Measurements from ENCODE around the gene WFDC2.
"Not testable (repeated sequence)": the region's sequence is repeated elsewhere in the genome, so short reads cannot be mapped to it uniquely, and the experiment has no call there.

Gene WFDC2

GRCh38 chr20:45452238-45452637, 17.3 kb upstream of the WFDC2 start:
- no peak for DNase-seq (ENCODE audit: low spot score)

DNA sequence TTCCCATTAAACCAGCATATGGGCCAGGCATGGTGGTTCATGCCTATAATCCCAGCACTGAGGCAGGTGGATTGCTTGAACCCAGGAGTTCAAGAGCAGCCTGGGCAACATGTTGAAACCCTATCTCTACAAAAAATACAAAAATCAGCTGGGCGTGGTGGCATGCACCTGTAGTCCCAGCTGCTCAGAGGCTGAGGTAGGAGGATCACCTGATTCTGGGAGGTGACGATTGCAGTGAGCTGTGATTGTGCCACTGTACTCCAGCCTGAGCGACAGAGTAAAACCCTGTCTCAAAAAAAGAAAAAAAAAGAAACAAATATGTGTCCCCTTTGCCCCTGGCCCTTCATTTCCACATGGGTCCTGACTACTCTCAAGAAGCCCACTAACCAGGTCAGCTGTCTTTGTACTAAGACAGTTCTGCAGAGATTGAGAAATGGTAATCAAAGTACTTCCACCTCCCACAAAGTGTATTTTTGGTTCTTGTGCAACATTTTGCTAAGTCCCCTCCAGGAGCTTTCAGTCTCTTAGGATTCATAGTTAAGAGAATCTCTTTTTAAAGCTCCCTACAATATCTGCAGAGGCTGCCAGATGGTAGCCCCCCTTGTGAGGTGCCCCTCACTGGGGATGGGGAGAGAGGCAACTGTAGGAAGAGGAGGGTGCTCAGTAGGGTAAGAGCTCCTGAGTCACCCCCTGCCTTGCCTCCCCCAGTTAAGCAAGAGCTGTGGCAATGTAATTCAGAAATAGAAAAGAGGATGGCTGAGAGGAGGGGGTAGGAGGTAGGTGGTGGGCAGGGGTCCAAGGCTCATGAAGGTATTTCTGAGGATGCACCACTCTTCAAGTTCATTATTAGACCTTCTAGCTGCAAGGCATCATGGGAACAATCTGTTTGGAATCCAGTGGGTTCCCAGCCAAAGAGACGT, 16.5 kb upstream of the WFDC2 start:
- DNase-seq (ENCODE audit: low spot score), result no peak

DNA sequence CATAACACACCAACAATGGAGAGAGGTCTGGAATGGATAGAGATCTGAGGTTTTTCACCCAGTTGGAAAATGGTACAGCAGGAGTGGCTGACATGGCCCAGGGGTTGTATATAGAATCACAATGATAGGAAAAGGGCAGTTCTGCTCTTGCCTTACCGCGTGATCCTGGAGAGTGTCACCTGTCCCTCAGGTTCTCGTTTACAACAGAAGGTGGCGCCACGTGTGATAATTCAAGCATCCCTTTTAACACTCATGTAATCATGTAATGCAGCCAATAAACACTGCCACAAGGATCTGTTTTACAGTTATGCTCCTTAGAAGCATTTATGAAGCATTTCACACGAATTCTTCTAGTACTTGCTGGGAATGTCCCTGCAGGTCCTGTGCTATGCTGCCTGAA, 12.9 kb upstream of the WFDC2 start:
- no peak for DNase-seq (ENCODE audit: low spot score)

DNA sequence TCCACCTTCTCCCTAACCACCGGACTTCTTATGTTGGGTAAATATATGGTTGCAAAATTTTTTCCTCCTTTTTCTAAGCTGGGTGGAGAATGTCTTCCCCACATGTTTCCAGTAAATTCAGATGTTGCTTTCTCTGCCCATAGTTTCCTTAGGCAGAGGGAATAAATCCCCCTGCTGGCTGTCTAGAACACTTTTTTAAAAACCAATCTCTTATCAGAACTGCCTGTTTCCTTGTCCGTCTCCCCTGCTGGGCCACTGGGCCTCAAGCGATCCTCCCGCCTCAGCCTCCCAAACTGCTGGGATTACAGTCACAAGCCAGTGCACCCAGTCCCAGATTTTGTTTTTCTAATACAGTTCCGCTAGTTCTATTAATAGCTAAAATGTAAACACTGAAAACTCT, 9.9 kb upstream of the WFDC2 start:
- no peak for DNase-seq (ENCODE audit: low spot score)

- DNase-seq (ENCODE audit: low spot score), result no peak
Measured at GRCh38 chr20:45461225-45461624, 8.3 kb upstream of the WFDC2 start.

DNA sequence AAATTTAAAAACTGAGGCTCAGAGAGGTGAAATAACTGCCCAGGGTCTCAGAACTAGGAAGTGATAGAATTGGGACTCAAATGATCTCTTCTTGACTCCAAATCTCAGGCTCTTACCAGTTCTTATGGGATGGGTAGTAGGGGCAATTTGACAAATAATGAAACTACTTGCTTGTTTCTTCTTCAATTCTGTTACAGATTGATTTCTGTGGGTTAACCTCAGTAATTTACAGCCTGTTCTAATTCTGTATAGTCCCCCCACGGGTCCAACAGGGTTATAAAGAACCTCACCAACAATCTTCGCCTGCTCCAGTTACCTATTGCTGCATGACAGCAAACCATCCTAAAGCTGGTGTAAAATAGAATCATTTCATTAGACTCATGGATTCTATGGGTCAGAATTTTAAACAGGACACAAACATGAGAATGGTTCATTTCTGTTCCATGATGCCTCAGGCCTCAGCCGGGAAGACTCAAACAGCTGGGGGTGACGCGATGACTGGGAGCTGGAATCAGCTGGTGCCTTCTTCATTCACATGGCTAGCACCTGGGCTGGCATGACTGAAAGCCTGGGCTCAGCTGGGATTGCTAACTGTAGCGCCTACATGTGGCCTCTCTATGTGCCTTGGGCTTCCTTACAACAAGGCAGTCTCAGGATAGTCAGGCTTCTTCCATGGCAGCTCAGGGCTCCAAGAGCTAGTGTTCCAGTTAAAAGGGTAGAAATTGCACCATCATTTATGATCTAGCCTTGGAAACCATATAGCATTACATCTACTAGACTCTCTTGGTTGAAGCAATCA, 6.6 kb upstream of the WFDC2 start:
- DNase-seq (ENCODE audit: low spot score), result no peak

GRCh38 chr20:45463709-45464108, 5.8 kb upstream of the WFDC2 start:
- no peak for DNase-seq (ENCODE audit: low spot score)

DNA sequence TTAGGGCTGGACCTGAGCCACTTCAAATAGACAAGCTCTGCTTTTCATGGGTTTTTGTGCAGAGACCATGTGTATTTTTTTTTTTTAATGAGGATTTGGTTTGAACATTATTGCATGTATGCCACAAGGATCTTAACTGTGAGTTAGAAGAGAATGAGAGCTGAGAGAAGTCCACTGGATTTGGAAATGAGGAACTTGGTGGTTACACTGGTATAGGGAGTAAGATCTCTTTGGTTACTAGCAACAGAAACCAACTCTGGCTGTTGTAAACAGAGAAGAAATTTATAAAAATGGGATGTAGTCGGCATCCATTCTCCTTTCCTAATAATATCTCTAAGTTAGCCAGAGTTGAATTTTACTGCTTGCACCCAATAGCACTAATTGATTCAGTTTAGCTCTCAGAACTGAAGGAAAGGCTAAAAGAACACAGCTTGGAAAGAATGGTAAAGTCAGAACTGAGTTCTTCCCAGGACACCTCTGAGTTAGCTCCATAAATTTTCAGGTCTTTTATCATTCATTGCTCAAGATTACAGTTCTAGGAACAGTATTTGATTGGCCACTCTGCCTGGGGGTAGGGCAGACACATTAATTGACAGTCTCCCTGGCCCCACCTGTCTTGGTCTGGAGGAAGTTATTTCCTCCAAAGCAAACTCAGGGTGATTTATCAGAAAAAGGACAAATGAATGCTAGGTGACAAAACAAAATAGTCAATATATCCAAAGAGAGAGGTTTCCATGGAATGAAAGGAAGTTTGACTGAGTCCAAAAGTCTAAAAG, 3.9 kb upstream of the WFDC2 start:
- no peak for DNase-seq (ENCODE audit: low spot score)

GRCh38 chr20:45467172-45467571, 2.4 kb upstream of the WFDC2 start:
- no peak for DNase-seq (ENCODE audit: low spot score)

DNA sequence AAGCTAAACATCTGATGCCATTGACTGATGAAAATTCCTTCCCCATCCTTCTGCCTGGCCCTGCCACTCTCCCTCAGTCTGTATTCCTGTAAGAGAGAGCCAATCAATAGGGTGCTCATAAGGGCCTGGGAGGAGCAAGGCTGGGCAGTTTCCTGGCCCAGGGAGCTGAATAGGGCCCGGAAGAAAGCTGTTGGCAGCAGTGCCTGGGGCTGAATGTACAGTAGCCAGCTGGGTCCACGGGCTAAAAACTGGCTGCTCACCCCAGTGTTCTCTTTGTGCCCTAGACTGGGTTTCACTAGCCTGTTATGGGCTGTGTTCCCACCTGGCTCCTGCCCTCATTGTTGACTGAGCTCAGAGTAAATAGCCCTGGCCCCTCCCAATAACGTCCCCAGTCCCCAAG, 1.7 kb upstream of the WFDC2 start:
- no peak for DNase-seq (ENCODE audit: low spot score)

- DNase-seq (ENCODE audit: low spot score), result no peak
Measured at GRCh38 chr20:45470262-45470931, 844 bp downstream of the WFDC2 start.

DNA sequence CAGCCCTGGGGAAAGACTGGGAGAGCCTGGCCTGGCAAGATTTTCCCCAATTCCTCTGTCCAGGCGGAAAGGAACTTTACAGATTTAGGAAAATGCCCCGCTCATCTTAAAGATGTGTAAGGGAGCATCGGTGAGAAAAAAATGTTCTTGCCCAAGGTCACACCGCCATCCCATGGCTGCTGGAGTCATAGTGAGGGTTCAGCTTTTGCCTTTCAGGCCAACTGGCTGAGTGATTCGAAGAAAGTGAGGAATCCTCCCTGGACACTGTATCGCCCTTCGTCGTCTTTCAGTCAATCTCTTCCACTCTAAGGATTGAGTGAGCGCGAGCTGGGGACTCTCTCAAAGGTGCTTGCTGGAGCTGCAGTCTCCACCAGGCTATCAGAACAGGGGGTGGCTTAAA, 1.4 kb downstream of the WFDC2 start:
- DNase-seq (ENCODE audit: low spot score), result no peak

GRCh38 chr20:45472286-45472685, 2.7 kb downstream of the WFDC2 start:
- DNase-seq (ENCODE audit: low spot score), result not testable (repeated sequence)

GRCh38 chr20:45477530-45478148, 8.1 kb downstream of the WFDC2 start:
- not testable (repeated sequence) for DNase-seq (ENCODE audit: low spot score)

- no peak for DNase-seq (ENCODE audit: low spot score)
Measured at GRCh38 chr20:45479822-45480221, 10.3 kb downstream of the WFDC2 start.

DNA sequence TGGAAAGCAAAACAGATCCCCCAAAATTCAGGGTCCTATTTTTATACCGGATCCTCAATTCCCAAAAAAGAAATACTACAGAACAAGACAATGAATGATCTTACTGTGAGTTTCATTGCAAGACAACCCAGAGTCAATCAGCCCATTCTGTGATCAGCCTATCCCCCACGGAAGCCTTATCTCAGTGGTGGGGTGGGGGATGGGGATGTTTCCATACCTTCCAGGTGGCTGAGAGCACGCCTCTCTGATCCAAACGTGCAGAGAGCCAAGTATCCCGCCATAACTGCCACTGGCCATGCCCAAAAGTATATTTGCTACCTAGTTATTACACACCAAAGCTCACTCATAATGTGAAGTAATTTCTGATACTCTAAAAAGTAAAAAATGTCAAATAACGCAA, 15.1 kb downstream of the WFDC2 start:
- DNase-seq (ENCODE audit: low spot score), result no peak

- DNase-seq (ENCODE audit: low spot score), result no peak
Measured at GRCh38 chr20:45485388-45485787, 15.8 kb downstream of the WFDC2 start.

- DNase-seq (ENCODE audit: low spot score), result no peak
Measured at GRCh38 chr20:45487231-45487635, 17.7 kb downstream of the WFDC2 start.

- DNase-seq (ENCODE audit: low spot score), result no peak
Measured at GRCh38 chr20:45489083-45489531, 19.6 kb downstream of the WFDC2 start.

- DNase-seq (ENCODE audit: low spot score), result no peak
Measured at GRCh38 chr20:45495501-45495941, 26.0 kb downstream of the WFDC2 start.

DNA sequence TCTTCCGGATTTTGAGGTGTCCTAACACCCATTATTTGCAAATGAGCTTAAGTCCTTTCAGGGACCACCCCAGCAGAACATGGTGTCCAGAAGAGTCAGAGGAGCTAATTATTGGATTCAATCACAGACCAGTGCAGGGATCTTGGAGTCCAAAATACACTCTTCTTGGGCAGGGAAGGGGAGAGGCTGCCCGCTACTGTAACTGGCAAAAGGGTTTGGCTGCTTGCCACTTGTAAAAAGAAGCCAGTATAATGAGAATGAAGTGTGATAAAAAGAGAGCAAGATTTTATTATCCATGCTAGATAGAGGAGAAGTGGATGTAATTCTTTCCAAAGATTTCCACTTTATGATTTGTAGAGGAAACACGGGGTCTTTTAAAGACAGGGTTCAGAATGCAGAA, 26.6 kb downstream of the WFDC2 start:
- DNase-seq (ENCODE audit: low spot score), result no peak
